Iris pigment epithelial cell (primary cell): ENCODE results near the gene MPV17L2.

Source experiments
- DNase-seq: peaks from one replicate; pipeline ENCODE4 v3.0.0-alpha.2; 2011; ENCODE audit warnings: low read depth

Gene MPV17L2

GRCh38 chr19:18218600-18218999 lies 25.6 kb downstream of the MPV17L2 start:
- DNase-seq = no peak

DNA sequence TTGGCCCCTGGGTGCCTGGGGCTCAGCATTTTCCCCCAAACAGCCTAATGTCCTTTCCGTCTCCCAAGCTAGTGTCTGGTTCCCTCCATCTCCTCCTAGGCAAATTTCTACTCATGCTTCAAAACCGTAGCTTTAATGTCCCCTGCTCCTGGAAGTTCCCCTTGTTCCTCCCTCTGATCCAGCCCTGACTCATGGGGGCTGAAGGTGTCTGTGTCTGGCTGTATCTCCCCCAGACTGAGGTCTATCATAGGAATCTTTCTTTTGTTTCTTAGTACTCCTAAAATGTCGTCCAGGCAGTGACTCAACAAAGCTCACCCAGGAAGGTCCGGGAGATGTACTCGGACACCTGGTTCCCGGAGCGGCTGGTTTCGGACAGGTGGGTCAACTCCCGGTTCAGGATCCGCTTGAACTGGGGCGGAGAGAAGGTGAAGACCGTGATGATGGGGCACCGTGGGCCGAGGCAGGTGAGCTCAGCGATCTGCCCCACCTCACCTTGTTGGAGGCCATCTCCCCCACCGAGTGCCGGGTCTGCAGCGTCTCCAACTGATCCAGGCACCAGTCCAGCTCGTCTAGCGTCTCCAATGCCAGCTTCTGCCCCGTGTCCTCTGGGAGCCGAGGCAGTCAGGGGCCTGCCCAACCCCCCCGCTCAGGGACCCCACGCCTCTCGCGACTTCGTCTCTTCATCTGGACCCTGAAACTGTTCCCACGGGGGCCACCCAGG lies 27.1 kb downstream of the MPV17L2 start:
- DNase-seq = no peak

DNA sequence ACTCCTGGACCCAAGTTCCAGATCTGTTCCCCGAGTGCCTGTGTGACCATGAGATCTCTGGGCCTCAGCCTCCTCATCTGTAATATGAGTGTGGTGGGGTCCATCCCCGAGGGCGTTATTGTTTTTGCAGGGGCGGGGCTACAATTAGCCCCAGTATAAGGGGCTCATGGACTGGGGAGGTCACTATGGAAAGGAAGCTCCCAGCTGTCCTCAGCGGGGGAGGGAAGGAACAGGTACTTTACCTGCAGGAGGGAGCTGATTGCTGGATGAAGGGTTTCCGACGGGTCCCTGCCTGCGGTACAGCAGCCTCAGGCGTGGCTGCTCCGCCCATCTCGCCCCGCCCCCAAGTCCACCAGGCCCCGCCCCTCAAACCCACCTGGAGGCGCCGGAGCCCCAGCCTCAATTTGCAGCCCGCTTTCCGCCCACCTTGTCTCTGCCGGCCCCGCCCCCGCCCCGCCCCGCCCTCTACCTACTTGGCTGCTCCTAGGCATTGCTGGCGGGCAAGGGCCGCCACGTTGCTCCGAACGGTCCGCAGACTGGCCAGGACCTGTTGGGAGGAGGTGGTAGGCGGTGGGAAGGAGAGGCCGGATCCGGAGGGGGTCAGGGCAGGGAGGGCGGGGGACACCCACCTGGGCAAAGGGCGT lies 27.7 kb downstream of the MPV17L2 start:
- DNase-seq = no peak

- DNase-seq = no peak
These were observed 29.1 kb downstream of the MPV17L2 start for GRCh38 chr19:18221815-18222725.

DNA sequence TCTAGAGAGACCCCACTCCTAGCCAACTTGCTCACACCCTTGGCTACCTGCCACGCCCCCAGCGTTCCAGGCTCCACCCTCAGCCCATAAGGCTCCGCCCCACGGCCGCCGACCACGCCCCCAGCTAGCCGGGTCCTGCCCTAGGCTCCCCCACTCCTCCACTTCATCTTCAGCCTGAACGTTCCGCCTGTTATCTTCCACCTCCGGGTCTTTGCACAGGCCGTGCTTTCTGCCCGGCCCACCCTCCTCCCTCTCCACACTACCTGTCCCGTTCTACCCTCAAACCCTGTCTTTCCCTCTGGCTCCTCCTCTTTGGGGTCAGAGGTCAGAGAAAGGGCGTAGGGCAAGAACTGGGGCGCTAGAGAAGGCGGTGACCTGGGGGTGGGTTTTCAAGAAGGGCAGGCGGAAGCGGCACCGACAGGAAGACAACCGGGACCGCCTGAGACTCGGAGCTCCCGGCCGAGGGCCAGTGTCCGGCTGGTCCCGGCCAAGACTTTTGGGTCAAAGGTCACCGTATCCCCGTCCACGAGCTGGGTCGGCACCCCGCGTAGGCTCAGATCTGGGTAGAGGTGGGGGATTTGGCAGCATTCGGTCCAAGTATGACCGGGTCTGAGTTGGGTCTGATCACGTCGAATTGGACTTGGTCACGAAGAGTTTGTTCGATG lies 31.0 kb downstream of the MPV17L2 start:
- peak; percentile 19 for DNase-seq

DNA sequence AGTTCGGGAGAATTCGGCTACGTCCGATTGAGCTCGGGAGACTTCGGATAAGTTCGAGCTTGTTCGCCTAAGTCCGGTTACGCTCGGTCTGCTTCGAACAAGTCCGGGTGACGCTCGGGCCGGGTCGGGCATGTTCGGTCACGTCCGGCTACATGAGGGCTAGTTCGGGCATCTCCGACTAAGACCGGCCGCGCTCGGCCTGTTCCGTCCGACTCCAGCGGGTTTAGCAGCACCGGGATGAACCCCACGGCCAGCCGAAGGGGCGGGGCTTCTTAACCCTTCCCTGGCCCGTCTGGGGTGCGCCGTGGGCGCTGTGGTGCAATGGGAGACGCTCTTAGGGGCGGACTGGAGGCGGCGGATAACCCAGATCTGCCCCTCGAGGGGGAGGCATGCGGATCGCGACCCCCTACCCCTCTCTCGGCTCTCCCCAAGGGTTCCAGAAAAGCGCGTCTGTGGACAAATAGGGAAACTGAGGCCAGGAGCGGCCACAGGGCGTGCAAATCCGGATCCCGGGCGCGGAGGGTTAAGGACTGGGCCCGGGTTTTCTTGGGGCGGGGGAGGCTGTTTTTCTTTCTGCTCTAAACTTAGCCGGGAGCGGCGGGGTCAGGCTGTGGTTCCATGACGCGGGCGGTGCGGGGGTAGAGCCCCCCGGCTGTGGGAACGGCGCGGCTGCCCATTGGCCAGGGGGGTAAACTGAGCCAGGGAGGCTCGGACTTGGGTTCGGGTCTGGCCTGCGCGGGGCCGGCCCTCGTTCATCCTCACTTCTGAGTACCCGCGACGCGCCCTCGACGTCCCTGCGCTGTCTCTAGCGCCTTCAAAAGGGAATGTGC lies 31.7 kb downstream of the MPV17L2 start:
- DNase-seq = peak; percentile 99

- peak; percentile 5 for DNase-seq
These were observed 32.3 kb downstream of the MPV17L2 start for GRCh38 chr19:18225355-18225701.

- peak; percentile 22 for DNase-seq
These were observed 32.9 kb downstream of the MPV17L2 start, which contains the start of gene PDE4C for GRCh38 chr19:18225702-18226468. TSS of gene PDE4C (minus strand) at chr19:18226438. CDS start at chr19:18226415, 23 bp downstream.

GRCh38 chr19:18226956-18227780 lies 34.1 kb downstream of the MPV17L2 start:
- DNase-seq = no peak

GRCh38 chr19:18227781-18228271 lies 34.8 kb downstream of the MPV17L2 start:
- DNase-seq = no peak

DNA sequence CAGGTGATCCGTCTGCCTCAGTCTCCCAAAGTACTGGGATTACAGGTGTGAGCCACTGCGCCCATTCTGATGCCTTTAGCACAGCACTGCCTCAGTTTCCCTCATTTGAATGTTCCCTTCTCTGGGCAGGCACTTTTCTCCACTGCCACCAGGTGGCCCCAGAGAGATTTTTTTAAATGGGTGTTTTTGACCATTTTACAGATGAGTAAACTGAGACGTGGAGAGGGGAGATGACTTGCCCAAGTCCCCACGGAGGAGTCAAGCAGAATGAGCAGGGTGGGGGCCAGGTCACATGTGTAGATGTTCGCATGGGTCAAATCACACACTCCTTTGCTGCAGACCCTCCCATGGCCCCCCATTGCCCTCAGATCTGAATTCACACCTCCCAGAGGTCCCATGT lies 36.5 kb downstream of the MPV17L2 start:
- DNase-seq = no peak

DNA sequence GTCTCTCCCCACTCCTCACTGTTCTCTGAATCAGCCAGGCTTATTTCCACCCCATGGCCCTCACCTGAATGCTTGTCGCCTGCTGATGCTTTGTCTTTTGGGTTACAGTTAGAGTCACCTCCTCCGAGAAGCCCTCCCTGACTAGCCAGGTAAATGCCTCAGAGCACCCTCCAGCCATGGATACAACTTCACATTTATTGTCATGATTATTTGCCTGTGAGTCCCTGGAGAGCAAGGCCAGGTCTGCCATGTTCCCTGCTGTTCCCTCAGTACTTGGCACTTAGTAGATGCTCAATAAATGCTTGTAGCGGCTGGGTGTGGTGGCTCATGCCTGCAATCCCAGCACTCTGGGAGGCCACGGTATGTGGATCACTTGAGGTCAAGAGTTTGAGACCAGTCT lies 36.9 kb downstream of the MPV17L2 start:
- no peak for DNase-seq

DNA sequence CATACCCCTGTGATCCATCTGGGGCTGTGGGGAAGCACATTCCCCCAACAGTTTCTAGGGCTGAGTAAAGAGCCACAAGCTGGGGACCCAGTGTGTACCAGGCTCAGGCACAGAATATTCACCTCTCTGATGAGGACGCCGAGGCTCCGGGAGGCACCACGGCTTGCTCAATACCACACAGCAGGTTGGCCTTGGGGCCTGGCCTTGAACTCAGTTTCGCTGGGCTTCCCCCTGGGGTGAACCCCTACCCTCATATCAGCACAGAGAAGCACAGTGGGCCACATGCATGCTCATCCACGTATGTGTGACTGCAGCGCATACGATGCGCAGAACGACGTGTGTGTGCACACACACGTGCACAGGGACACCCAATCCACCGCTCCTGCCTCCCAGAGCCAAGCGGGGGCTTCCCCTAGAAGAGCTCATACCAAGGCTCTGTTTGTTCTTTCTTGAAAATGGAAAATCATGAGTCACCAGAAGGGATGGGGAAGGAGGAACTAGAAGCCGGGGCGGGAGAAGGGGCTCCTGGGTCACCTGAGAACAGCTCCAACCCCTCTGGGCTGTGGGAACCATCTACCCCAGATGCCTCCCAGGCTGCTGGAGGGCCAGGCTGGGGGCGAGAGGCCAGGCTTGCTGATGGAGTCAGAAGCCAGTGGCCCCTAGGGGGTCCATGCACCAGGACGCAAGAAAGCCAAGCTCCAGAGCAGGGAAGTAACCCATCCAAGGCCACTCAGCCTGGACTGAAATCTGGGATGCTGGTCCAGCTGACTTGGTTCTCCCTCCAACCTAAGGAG lies 38.1 kb downstream of the MPV17L2 start:
- DNase-seq = no peak

DNA sequence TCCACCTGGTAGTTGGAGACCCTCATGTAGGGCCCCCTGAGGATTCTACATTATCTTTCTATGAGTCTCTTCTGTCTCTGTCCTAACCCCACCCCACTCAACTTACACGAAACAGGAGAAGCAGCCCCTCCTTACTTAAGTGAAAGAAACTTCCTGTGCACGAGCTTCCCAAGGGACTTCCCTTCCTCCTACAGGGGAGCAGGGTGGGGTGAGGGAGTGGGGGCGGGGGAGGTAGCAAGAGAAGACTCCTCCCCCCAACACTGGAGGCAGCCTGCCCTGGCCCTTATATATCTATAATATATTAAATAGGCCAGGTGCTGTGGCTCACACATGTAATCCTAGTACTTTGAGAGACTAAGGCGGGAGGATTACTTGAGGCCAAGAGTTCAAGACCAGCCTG lies 38.8 kb downstream of the MPV17L2 start:
- no peak for DNase-seq

DNA sequence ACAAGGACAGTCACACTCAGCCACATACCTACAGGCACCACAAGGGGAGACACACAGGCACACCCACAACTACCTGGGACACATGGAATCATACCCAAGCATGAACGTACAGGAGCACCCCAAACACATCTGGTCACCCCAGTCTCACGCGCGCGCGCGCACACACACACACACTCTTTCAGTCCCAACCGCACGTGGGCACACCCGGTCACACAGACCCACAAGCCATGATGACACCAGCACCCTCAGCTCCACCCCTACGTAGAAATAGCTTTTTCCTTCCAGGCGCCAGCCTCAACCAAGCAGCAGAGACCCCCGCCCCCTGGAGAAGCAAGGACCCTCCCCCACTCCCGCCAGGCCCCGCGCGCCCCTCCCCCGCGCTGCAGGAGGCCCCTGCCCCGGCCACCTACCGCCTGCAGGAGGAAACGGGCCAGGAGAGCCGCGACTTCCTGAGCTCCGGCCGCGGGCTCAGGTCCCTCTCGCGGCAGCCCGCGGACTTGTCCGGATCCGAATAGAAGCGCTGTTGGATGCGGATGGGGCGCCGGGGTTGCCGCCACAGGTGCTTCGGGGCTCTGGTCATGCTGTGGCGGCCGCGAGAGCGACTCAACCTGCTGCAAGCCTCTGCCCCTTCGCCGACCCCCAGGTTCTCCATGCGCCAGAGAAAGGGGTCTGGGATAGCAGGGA lies 39.7 kb downstream of the MPV17L2 start:
- DNase-seq = no peak

DNA sequence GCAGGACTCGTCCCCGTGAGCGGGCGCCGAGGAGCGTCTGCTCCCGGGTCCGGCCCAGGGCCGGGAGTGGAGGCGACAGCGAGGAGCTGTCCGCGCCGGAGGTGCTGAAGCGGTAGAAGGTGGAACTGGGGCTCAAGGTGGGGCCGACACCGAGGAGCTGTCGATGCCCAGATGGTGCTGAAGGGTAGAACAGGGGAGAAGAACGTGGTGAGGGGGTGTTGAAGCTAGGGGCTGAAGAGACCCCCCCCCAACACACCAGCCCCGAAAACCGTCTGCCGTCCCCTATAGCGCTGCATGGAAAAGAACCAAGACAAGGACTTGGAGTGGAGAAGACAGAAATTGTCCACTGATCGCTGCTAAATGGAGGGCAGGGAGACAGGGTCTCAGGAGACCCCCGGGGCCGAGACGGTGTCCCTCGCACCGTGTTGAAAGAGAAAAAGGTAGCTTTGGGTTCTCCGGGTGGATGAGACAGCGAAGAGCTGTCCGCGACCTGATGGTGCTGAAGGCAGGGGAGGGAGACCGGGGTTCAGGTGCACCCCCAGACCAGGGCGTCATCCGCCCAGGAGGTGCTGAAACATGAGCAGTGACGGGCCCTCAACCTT lies 40.3 kb downstream of the MPV17L2 start:
- no peak for DNase-seq

DNA sequence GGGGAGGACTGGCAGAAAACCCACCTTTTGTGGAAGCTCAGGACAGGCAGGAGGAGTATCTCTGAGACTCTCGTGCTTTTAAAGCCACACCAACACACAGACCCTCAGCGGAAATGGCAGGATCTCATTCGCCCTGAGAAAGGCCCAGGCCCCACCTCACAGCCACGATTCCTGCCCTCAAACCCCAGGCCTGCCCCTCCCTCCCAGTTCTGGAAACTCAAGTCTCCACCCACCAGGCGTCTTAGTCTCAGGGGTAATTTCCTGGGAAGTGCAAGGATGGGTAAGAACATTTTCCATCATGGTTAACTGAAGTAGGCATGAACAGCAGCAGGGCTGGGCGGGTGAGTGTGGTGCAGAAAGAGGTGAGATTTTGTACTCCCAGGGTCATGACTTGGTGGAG lies 41.2 kb downstream of the MPV17L2 start:
- no peak for DNase-seq

DNA sequence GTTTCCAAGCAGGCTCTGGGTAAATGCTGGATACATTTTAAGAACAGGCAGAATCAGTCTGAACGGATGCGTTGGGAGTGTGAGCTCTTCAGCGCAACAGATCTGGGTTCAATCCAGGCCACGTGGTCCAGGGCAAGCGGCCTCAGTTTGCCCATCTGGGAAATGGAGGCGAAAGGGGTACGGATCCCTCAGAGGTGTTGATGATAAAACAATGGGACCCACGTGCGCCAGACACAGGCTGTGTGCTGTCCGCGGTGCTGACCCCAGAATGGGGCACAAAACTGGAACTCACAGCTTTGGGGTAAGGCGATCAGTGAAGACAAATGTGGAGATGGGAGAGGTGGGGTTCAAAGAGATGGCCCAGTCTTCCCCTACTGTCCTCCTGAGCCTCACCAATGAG lies 46.3 kb downstream of the MPV17L2 start:
- DNase-seq = no peak
